HG02798 (cell line): Measurements from ENCODE around the gene TTC39C.
A peak's percentile ranks its signal among the peaks of the same experiment; 100 is the strongest.
"Not testable (repeated sequence)": the region's sequence is repeated elsewhere in the genome, so short reads cannot be mapped to it uniquely, and the experiment has no call there.

Experiments
- ATAC-seq: cut with Tn5 transposase; IDR thresholded peaks from one replicate; pipeline ENCODE4 v1.9.1; 2021; ENCODE audit warnings: mild to moderate bottlenecking; ENCODE audit not compliant: unreplicated experiment, poor library complexity

The TTC39C gene

GRCh38 chr18:24014986-24015638, 558 bp downstream of the TTC39C start:
- no peak for ATAC-seq

- no peak for ATAC-seq
These were observed 1.4 kb downstream of the TTC39C start for GRCh38 chr18:24015639-24016631.

- ATAC-seq = no peak
These were observed 2.1 kb downstream of the TTC39C start for GRCh38 chr18:24016643-24017042.

GRCh38 chr18:24018299-24018886, 3.8 kb downstream of the TTC39C start:
- no peak for ATAC-seq

GRCh38 chr18:24019641-24020331, 5.2 kb downstream of the TTC39C start:
- peak; percentile 91 for ATAC-seq

GRCh38 chr18:24021505-24021904, 7.0 kb downstream of the TTC39C start:
- no peak for ATAC-seq

GRCh38 chr18:24022161-24022560, 7.6 kb downstream of the TTC39C start:
- ATAC-seq = no peak

GRCh38 chr18:24023185-24023814, 8.7 kb downstream of the TTC39C start:
- ATAC-seq = no peak

- no peak for ATAC-seq
These were observed 9.9 kb downstream of the TTC39C start for GRCh38 chr18:24024425-24024824.

GRCh38 chr18:24026457-24026856, 11.9 kb downstream of the TTC39C start:
- no peak for ATAC-seq

GRCh38 chr18:24027156-24027827, 12.7 kb downstream of the TTC39C start:
- ATAC-seq = no peak

GRCh38 chr18:24028946-24029345, 14.4 kb downstream of the TTC39C start:
- not testable (repeated sequence) for ATAC-seq

GRCh38 chr18:24031318-24031717, 16.8 kb downstream of the TTC39C start:
- no peak for ATAC-seq

- peak; percentile 79 for ATAC-seq
These were observed 17.4 kb downstream of the TTC39C start for GRCh38 chr18:24031916-24032315.

GRCh38 chr18:24033641-24034412, 19.3 kb downstream of the TTC39C start:
- ATAC-seq = no peak

- no peak for ATAC-seq
These were observed 20.8 kb downstream of the TTC39C start for GRCh38 chr18:24035316-24035715.

- ATAC-seq = no peak
These were observed 25.1 kb downstream of the TTC39C start for GRCh38 chr18:24039671-24040070.

GRCh38 chr18:24041691-24042090, 27.1 kb downstream of the TTC39C start:
- no peak for ATAC-seq

- ATAC-seq = no peak
These were observed 28.8 kb downstream of the TTC39C start for GRCh38 chr18:24043403-24043802.
